ENCODE results near the gene AGMO. TPM values are rescaled to one million over a fixed set of nuclear protein-coding genes. Genes with fewer than 3 reads are reported as not detected.

AGMO gene
- total and polyA plus RNA-seq, 9 donors: 0.20 to 1.8 (median 0.25) TPM

DNA sequence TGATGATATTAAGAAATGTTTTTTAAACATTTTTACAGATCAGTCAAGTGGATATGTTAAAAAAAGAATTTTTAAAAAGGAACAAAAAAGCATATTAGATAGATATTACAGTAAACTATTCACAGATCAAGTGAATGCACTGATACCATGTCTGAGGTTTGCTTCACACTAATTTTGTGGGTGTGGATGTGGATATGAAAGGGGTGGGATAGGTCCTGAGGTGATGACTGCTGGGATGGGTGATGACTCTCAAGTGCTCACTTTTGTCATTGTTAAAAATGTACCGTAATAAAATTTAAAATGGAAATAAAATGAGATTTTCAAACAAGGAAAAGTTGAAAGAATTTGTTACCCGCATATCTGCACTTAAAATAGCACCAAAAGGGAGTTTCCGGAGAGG is 54.1 kb downstream of the AGMO start:
- no peaks in the 10 kb centered on the region for H3K36me3 ChIP-seq (ENCODE audit: control insufficient read depth, insufficient read depth, low read length)
- no peaks in the 10 kb centered on the region for H3K9me3 ChIP-seq (replicated peaks; ENCODE audit: control insufficient read depth, low read depth, low read length)
- WGBS (ENCODE audit: insufficient coverage): no CpG with 5 or more reads among the region's 3 CpGs
- no peak overlapping the region for H3K4me3 ChIP-seq (ENCODE audit: low read length)
- no peak for DNase-seq
- no peaks in the 10 kb centered on the region for H3K27me3 ChIP-seq (ENCODE audit: control insufficient read depth, insufficient read depth, low read length)
- no peak overlapping the region for H3K27ac ChIP-seq (ENCODE audit: low read length)
- no peaks in the 10 kb centered on the region for H3K4me1 ChIP-seq (ENCODE audit: control insufficient read depth, insufficient read depth, low read length)

DNA sequence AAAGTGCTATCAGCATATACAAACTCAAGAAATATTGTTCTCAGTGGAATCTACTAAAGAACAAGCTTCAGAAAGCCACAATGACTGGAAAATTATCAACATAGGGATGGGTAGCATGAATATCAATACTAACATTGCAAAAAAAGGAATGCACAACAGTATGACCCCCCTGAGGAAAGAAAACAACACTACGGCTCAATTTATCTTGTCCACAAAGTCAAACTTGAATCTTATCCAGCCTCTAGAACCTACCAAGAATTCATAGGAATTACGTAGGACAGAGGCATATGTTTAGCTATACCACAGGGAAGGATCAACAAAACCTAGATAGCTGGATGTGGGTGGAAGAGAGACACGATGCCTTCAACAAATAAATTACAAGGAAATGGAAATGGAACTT is 54.6 kb downstream of the AGMO start:
- H3K9me3 ChIP-seq (replicated peaks; ENCODE audit: control insufficient read depth, low read depth, low read length): no peaks in the 10 kb centered on the region
- no peaks in the 10 kb centered on the region for H3K36me3 ChIP-seq (ENCODE audit: control insufficient read depth, insufficient read depth, low read length)
- peak; percentile 86 for DNase-seq
- H3K27me3 ChIP-seq (ENCODE audit: control insufficient read depth, insufficient read depth, low read length): no peaks in the 10 kb centered on the region
- no CpG with 5 or more reads among the region's 3 CpGs for WGBS (ENCODE audit: insufficient coverage)
- no peaks in the 10 kb centered on the region for H3K4me1 ChIP-seq (ENCODE audit: control insufficient read depth, insufficient read depth, low read length)
- peak overlapping the region; percentile 64 for H3K27ac ChIP-seq (ENCODE audit: low read length)
- H3K4me3 ChIP-seq (ENCODE audit: low read length): no peak overlapping the region

DNA sequence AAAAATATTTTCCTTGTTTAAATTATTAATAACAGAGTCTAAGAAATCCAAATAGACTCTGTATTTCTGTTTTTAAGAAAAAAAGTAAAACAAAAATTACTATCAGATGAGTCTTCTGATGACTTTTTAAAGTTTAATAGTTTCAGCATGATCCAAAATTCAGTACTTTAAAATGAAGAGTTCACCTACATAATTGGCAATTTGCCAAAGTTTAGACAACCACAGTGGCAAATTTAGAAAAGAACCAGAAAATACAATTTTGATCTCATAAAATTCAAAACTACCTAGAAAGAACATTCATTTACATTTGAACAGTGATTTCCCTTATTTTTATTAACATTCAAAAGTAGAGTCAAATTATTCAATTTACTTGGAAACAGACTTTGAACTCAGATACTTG is 56.1 kb downstream of the AGMO start:
- no peak overlapping the region for H3K27ac ChIP-seq (ENCODE audit: low read length)
- no peak overlapping the region for H3K4me3 ChIP-seq (ENCODE audit: low read length)
- no peaks in the 10 kb centered on the region for H3K4me1 ChIP-seq (ENCODE audit: control insufficient read depth, insufficient read depth, low read length)
- no peaks in the 10 kb centered on the region for H3K36me3 ChIP-seq (ENCODE audit: control insufficient read depth, insufficient read depth, low read length)
- H3K27me3 ChIP-seq (ENCODE audit: control insufficient read depth, insufficient read depth, low read length): no peaks in the 10 kb centered on the region
- DNase-seq: no peak
- H3K9me3 ChIP-seq (replicated peaks; ENCODE audit: control insufficient read depth, low read depth, low read length): no peaks in the 10 kb centered on the region

DNA sequence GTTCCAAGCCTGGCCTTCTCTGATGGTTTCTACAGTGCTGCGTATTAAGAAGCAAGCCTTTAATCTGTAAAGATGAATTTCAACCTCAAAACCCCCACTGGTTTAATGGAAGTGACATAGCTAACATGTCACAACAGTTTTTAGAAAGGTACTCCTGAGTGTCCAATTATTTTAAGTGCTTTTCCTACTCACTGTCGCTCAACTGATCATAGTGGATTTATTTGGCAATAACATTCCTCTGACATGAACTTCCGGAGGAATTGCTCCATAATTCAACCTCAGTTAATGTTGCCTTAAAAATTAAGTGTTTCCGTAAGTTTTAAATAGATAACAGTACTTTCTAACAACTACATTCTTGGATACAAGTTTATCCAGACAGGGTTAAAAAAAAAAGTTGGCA is 57.5 kb downstream of the AGMO start:
- no peaks in the 10 kb centered on the region for H3K27me3 ChIP-seq (ENCODE audit: control insufficient read depth, insufficient read depth, low read length)
- no CpG with 5 or more reads among the region's 4 CpGs for WGBS (ENCODE audit: insufficient coverage)
- H3K36me3 ChIP-seq (ENCODE audit: control insufficient read depth, insufficient read depth, low read length): no peaks in the 10 kb centered on the region
- no peaks in the 10 kb centered on the region for H3K4me1 ChIP-seq (ENCODE audit: control insufficient read depth, insufficient read depth, low read length)
- no peak overlapping the region for H3K27ac ChIP-seq (ENCODE audit: low read length)
- H3K9me3 ChIP-seq (replicated peaks; ENCODE audit: control insufficient read depth, low read depth, low read length): no peaks in the 10 kb centered on the region
- no peak for DNase-seq
- H3K4me3 ChIP-seq (ENCODE audit: low read length): no peak overlapping the region

DNA sequence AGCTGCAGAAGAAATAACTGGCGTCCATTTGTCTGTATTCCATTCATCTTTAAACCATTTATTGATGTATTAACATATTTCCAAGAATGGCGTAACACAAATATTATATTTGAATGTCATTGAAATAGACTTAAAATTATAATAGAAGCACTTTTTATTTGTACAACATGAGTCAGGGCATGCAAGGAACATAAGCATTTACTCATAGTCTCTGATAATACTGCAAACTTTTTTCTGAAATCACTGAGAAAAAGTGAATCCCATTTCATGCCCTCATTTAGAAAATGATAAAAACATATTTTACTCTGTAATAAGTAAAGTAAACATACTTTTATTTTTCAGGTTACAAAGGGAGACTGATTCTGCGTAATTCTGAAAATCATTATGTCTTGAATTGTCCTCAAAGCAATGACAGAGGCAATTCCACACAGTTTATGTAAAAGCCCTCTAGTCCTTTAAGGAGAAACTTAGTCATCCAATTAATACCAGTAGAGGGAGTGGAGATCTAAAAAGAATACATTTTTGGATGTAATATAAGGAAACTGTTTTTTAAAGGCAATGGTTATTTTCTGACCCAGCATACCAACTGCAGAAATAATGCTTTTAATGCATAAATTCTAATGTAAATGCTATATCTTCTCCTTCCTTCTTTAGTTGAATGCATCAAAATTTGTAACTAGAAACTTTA is 58.1 kb downstream of the AGMO start:
- H3K4me3 ChIP-seq (ENCODE audit: low read length): no peak overlapping the region
- WGBS (ENCODE audit: insufficient coverage): no CpG with 5 or more reads among the region's 3 CpGs
- H3K9me3 ChIP-seq (replicated peaks; ENCODE audit: control insufficient read depth, low read depth, low read length): no peaks in the 10 kb centered on the region
- no peaks in the 10 kb centered on the region for H3K36me3 ChIP-seq (ENCODE audit: control insufficient read depth, insufficient read depth, low read length)
- no peaks in the 10 kb centered on the region for H3K4me1 ChIP-seq (ENCODE audit: control insufficient read depth, insufficient read depth, low read length)
- DNase-seq: peak; percentile 57
- no peak overlapping the region for H3K27ac ChIP-seq (ENCODE audit: low read length)
- H3K27me3 ChIP-seq (ENCODE audit: control insufficient read depth, insufficient read depth, low read length): no peaks in the 10 kb centered on the region

DNA sequence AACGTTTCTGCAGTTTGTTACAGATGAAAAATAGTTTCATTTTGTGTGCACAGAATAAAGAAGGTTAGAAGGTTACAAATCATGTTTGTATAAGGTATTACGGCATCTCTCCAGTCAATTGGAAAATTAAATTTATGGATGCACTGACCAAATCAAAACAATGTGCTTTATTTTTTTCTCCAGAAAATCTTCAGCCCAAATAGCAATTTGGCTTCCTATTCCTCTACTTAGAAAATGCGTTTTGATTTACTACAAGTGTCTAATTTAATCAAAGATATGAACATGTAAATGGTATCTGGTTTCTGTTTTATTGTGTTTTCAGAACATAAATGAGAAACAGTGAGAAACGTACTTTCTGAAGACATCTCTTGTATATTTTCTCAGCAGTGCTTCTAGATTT is 63.4 kb downstream of the AGMO start:
- H3K27ac ChIP-seq (ENCODE audit: low read length): no peak overlapping the region
- WGBS (ENCODE audit: insufficient coverage): no CpG with 5 or more reads among the region's 4 CpGs
- no peak for DNase-seq

DNA sequence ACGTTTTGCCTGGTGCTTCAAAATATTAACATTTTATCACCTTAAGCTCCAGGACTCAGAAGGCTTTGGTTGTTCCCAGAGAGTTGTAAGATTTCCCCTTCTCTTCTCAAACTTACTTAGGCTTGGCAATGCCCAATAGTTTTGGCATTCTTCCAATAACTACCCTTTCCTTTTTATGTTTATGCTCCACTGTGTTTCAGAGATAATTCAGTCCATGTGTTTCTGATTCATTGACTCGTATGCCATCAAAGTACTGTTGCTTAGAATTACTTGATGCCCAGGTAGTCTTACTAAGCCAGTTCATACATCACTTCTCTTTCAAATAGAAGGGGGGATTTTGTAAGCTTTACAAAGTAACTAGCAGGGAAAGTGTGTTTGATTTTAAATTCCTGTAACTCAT is 66.6 kb downstream of the AGMO start:
- no peak overlapping the region for H3K27ac ChIP-seq (ENCODE audit: low read length)
- no peaks in the 10 kb centered on the region for H3K27me3 ChIP-seq (ENCODE audit: control insufficient read depth, insufficient read depth, low read length)
- no peak overlapping the region for H3K4me3 ChIP-seq (ENCODE audit: low read length)
- H3K36me3 ChIP-seq (ENCODE audit: control insufficient read depth, insufficient read depth, low read length): no peaks in the 10 kb centered on the region
- no peaks in the 10 kb centered on the region for H3K9me3 ChIP-seq (replicated peaks; ENCODE audit: control insufficient read depth, low read depth, low read length)
- WGBS (ENCODE audit: insufficient coverage): no CpG with 5 or more reads among the region's 2 CpGs
- no peak for DNase-seq
- no peaks in the 10 kb centered on the region for H3K4me1 ChIP-seq (ENCODE audit: control insufficient read depth, insufficient read depth, low read length)

More for the DNA sequence above, 63.4 kb downstream of the AGMO start:
- H3K4me1 ChIP-seq (ENCODE audit: control insufficient read depth, insufficient read depth, low read length): no peaks in the 10 kb centered on the region
- H3K36me3 ChIP-seq (ENCODE audit: control insufficient read depth, insufficient read depth, low read length): no peaks in the 10 kb centered on the region
- no peaks in the 10 kb centered on the region for H3K9me3 ChIP-seq (replicated peaks; ENCODE audit: control insufficient read depth, low read depth, low read length)
- no peaks in the 10 kb centered on the region for H3K27me3 ChIP-seq (ENCODE audit: control insufficient read depth, insufficient read depth, low read length)
- no peak overlapping the region for H3K4me3 ChIP-seq (ENCODE audit: low read length)

DNA sequence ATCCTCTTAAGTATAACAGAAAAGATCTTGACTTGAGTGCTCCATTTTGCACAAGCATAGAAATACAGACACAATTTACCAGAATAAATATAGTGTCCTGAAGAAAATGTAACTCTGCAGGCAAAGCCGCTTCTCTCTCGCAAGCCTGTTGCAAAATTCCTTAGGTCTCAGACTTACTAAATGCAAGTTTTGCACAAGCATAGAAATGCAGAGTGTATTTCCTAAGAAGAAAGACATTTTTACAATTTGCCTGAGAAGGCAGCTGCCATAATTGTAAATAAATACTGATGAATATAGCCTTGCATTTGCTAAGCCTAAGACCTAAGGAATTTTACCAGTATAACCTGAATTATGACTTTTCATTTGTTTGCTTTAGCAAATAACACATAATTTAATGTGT is 67.1 kb downstream of the AGMO start:
- Histone ChIP-seq H3K27me3 (ENCODE audit: control insufficient read depth, insufficient read depth, low read length) (no peaks in the 10 kb centered on the region), H3K9me3 (replicated peaks; ENCODE audit: control insufficient read depth, low read depth, low read length) (no peaks in the 10 kb centered on the region), H3K36me3 (ENCODE audit: control insufficient read depth, insufficient read depth, low read length) (no peaks in the 10 kb centered on the region), H3K4me1 (ENCODE audit: control insufficient read depth, insufficient read depth, low read length) (no peaks in the 10 kb centered on the region), H3K27ac (ENCODE audit: low read length) (no peak overlapping the region), H3K4me3 (ENCODE audit: low read length) (no peak overlapping the region)
- no CpG with 5 or more reads among the region's 2 CpGs for WGBS (ENCODE audit: insufficient coverage)
- no peak for DNase-seq

DNA sequence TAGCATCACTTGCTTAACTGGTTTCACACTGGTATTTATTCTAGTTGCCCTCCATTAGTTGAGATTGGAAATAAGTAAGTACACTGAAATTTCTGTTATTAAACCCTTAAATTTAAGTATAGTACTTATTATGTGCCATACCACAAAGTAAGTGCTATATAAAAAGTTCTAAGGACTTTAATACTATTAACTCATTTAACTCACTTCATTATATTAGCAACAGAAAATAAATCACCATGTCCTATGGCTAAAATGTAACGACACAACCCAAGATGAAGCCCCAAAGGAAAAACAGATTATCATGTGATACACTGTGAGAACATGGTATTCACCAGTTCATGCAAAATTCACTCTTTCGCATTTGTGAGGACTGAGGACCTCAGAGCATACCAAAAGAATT is 70.5 kb downstream of the AGMO start:
- Histone ChIP-seq H3K36me3 (ENCODE audit: control insufficient read depth, insufficient read depth, low read length) (no peaks in the 10 kb centered on the region), H3K27ac (ENCODE audit: low read length) (no peak overlapping the region), H3K27me3 (ENCODE audit: control insufficient read depth, insufficient read depth, low read length) (no peaks in the 10 kb centered on the region), H3K4me1 (ENCODE audit: control insufficient read depth, insufficient read depth, low read length) (peaks cover 3% of the 10 kb centered on the region), H3K9me3 (replicated peaks; ENCODE audit: control insufficient read depth, low read depth, low read length) (no peaks in the 10 kb centered on the region), H3K4me3 (ENCODE audit: low read length) (no peak overlapping the region)
- DNase-seq: no peak
- no CpG with 5 or more reads among the region's 2 CpGs for WGBS (ENCODE audit: insufficient coverage)

DNA sequence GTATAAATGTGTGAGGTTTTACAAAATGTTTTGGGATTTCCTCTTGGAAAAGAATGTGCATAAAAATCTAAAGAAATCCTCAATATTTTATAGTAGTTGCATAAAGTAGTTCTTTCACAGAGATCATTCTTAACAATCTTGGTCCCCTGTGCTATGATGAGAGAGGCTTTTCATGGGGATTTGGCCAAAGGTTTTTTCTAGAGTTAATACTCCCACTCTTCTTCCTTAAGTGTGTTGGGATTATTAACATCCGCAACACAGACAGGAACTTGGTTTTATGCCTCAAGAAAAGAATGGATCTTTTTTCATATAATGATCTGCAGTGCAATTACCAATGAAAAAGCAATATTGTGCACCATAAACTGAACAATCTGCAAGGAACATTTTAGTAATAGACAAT is 71.5 kb downstream of the AGMO start:
- DNase-seq: peak; percentile 91
- no peaks in the 10 kb centered on the region for H3K9me3 ChIP-seq (replicated peaks; ENCODE audit: control insufficient read depth, low read depth, low read length)
- no peaks in the 10 kb centered on the region for H3K27me3 ChIP-seq (ENCODE audit: control insufficient read depth, insufficient read depth, low read length)
- no peaks in the 10 kb centered on the region for H3K36me3 ChIP-seq (ENCODE audit: control insufficient read depth, insufficient read depth, low read length)
- no peak overlapping the region for H3K4me3 ChIP-seq (ENCODE audit: low read length)
- no CpG with 5 or more reads among the region's 1 CpG for WGBS (ENCODE audit: insufficient coverage)
- peaks cover 3% of the 10 kb centered on the region for H3K4me1 ChIP-seq (ENCODE audit: control insufficient read depth, insufficient read depth, low read length)
- peak overlapping the region; percentile 64 for H3K27ac ChIP-seq (ENCODE audit: low read length)

DNA sequence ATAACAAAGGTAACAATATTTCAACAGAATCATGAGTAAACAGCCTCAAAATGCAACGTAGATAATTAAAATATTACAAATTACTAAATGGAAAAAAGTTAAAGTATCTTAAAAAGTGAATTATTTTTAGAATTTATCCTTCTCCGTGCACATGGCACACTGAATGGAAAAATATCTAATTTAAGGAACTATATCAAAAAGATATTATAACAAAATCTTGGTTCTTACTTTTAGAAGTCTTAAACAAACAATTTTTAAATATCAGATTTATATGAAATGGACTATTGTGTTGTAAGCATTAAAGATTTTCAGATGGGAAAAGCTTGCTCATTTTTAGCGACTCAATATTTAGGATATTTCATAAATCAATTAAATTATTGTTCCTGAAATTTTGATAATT is 72.0 kb downstream of the AGMO start:
- DNase-seq: peak; percentile 69
- Histone ChIP-seq H3K27me3 (ENCODE audit: control insufficient read depth, insufficient read depth, low read length) (no peaks in the 10 kb centered on the region), H3K4me3 (ENCODE audit: low read length) (no peak overlapping the region), H3K9me3 (replicated peaks; ENCODE audit: control insufficient read depth, low read depth, low read length) (no peaks in the 10 kb centered on the region), H3K36me3 (ENCODE audit: control insufficient read depth, insufficient read depth, low read length) (no peaks in the 10 kb centered on the region), H3K27ac (ENCODE audit: low read length) (peak overlapping the region; percentile 76), H3K4me1 (ENCODE audit: control insufficient read depth, insufficient read depth, low read length) (peaks cover 3% of the 10 kb centered on the region)
- WGBS (ENCODE audit: insufficient coverage): no CpG with 5 or more reads among the region's 3 CpGs
